Midbrain (tissue), 1 donor: ENCODE results near the gene GRID1.

Source experiments
- DNase-seq: peaks from one replicate; lab custom pipeline; 2025; lab: John Stamatoyannopoulos, UW

GRID1 gene

GRCh38 chr10:85926136-85926535 is 440.5 kb downstream of the GRID1 start:
- no peak for DNase-seq

DNA sequence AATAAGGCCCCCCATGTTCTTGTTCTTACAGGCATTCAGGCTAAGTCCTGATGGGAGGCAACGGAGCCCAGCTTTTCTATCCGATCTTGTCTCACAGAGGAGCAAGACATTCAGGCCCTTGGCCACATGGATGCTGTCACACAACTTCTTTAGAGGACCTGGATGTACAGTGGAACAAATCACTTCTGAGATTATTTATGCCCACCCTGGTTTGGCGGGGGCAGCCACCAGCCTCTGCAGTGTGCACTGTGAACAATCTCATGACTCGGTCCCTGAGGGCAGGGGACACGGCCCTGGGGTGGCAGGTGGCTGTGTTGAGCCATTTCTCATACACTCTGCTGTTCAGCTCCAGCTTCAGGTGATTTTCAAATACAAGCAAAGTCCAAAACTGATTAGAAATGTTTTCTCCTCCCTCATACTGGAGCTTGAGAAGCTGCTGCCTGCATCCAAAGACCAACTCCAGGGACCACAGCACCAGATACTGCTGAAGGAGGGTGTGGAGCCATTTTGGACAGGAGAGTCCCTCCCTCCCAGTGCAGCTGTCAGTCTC is 441.3 kb downstream of the GRID1 start:
- DNase-seq: no peak

- no peak for DNase-seq
Observed at GRCh38 chr10:85924382-85925102, 442.1 kb downstream of the GRID1 start.

GRCh38 chr10:85922356-85923129 is 444.1 kb downstream of the GRID1 start:
- DNase-seq: no peak

GRCh38 chr10:85921789-85922188 is 444.8 kb downstream of the GRID1 start:
- DNase-seq: no peak

GRCh38 chr10:85920311-85920710 is 446.3 kb downstream of the GRID1 start:
- DNase-seq: no peak

DNA sequence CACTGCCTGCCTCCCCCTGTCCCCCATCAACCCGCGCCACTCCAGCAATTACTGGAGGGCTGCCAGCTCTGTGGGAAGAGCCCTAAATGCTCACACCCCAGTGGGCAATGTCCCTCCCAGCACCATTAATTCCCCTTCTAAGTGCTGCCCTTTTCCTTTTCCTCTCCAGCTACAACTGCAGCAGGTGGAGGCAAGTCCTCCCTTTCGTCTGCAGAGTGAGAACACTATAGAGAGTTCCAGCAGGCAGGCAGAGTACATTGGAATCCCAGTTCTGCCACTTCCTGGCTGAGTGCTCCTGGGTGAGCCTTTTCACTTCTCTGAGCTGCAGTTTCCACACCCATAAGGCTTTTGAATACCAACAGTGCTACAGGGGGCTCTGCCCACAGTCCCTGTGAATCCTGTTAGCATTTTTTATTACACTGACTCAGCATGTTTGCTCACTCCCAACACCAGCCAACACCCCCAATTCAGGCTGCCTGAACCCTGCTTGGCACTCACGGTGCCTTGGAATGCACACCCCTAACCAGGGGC is 447.0 kb downstream of the GRID1 start:
- peak; percentile 24 for DNase-seq

DNA sequence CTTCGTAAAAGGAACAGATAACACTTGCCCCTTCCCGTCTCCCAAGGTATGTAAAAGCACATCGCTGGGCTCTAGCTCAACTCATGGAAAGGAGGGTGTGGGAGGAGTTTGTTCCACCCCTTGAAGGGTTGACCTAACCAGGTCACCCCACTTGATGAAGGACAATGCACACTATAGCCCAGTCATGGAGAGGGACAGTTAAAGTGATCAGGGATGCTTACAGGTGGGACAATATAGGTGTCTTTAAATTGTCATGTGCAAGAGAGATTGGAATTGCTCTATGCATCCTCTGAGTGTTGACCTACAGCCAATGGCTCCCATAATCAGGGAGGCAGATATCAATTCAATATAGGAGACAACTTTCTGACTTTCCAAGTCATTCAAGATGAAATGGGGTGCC is 448.2 kb downstream of the GRID1 start:
- no peak for DNase-seq

DNA sequence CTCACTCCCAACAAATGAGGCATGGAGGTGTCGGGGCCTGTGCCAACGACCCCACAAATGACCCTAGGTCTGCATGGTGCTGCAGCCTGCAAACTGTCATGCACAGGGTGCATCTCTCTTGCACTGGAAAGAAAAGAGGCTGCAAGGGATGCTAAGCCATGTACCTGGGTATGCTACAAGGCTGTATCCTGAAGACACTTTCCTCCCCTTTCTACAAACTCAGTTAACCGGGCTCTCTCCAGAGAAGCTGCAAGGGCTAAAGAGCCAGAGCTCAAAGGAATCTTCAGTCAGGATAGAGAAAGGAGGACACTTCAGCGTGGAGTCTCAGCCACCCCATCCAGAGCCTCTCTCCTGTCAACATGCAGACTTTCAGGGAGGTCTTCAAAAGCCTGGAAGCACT is 449.0 kb downstream of the GRID1 start:
- no peak for DNase-seq

DNA sequence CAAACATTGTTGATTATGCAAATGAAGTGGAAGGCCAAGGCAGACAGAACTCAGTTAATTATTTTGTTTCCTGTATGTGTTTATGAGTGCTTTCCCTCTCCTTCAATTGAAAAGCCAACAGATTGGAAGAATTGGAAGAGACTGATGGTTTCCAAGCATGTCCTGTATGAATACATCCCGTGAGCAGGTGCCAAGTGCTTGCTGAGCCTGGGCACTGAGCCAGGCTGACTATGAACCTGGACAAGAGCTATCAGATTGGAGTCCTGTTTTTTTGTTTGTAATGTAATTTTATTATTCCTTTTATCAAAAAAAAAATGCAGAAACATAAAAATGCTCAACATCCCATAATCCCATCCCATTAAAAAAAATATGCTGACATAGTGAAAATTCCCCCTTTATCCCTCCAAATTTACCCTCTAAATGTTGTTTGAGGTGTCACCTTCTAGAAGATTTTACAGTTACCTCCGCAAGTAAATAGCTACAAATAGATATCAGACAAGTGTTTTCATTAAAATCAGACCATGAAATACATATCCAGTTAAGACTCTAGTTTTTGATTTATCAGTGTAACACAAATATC is 449.5 kb downstream of the GRID1 start:
- no peak for DNase-seq

DNA sequence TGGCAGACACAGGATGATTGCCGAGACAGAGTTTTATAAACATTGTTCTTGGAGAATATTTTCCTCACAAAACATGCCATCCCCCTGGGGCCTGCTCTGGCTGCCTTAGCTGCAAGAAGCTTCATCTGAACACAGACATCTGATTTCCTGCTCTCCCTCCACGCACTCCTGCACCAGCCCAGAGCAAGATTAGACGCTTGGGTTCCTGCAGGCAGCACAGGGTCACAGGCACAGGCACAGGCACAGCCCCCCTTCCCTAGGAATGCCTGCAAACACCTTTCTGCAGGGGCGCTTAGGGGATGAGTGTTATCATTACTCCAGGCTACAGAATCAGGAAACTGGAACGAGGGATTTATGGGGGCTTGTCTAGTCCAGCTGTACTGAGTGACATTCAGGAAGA is 450.3 kb downstream of the GRID1 start:
- no peak for DNase-seq

DNA sequence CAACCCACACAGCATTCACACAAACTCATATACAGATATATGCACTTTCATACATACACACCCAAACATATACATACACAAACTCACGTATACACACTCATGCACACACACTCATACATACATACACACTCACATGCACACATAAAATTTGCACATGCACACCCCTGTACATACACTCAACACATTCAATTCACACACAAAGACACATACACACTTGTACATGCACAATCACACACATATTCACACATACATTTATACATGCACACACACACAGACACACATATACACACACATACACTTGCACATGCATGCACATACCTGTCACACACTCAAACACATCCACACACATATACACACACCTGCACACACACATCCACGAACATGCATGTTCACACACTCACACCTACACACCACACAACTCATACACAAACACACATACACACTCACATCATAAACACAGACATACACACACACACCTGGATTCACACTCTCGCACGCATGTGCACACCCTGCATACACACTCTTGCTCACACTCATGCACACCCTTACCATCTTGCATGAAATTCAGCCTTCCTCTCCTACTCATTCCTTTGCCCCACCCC is 451.2 kb downstream of the GRID1 start:
- no peak for DNase-seq

DNA sequence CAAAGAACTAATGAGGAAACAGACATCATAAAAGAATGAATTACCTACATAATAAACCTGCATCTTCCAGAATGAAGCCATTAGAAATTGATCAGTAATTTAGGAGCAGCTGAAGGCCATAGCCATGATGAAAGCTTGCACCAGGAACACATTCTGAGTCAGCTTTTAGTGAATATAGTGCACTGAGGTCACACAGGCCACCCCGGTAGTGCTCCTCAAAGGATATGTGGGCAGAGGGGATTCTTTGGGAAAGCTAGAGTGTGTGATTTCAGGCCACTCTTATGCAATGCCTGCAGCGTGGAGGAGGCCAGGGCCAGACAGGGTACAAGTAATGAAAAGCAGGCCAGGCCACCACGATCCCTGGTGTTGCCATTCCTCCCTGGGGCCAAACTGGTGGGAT is 451.9 kb downstream of the GRID1 start:
- DNase-seq: no peak

GRCh38 chr10:85908462-85908861 is 458.1 kb downstream of the GRID1 start:
- DNase-seq: no peak

DNA sequence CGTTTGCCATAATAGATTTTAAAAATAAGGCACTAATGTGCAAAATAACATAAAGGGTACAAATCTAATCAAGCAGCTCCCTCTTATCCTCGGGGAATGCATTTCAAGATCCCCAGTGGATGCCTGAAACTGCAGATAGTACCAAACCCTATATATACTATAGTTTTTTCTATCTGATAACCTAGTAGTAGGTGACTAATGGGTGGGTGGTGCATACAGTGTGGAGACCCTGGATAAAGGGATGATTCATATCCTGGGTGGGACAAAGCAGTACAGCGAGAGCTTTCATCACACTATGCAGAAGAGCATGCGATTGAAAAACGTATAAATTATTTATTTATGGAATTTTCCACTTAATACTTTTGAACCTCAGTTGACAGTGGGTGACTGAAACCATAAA is 464.5 kb downstream of the GRID1 start:
- no peak for DNase-seq

DNA sequence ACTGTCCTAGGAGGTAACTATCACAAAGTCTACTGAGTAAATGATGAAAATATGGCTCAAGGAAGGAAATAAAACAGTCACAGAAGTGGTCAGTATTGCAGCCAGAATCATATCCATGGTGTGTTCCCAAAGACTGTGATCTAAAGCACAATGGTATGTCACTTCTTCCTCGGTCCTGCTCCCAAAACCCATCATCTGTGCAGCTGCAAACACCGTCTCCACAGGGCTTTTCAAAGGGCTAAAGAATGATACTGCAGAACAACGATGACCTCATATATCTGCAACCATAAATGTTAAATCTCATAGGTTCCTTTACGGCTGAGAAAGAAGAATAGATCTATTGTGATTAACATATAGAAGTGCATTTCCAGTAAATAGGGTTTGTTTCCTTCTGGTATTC is 465.0 kb downstream of the GRID1 start:
- no peak for DNase-seq

DNA sequence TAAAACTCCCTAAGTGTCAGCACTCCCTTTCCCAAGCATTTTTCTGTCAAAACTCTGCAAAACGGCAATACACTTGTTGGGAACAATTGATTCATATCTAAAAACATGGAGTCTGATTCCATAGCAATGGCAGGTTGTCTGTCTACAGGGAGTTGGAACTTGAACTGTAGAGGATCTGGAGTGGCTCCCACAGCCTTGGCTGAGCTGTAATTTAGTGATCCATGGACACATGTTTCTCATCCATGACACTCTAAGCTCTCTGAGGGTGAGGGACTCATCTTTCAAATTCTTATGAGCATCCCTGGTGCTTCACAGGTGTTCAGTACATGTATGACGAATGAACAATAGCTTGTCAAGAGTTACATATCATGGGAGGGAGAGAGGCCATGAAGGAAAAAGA is 466.1 kb downstream of the GRID1 start:
- DNase-seq: no peak

- DNase-seq: no peak
Observed at GRCh38 chr10:85900061-85900460, 466.5 kb downstream of the GRID1 start.

DNA sequence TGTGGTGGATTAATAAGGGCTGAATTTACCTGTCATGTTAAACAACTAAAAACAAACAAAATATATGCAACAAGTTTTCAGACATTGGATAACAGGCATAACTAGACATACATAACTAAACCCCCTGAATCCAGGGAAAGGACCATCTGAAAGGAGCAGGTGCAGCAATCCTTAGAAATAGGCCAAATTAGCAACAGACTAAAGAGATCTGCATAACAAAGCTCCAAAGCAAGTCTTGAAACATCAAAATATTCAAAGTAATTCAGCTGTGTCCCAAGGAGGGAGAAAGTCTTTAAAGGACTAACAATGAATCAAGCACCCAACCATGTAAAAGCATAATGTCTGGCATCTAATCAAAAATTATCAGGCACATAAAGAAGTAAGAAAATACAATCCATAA is 475.1 kb downstream of the GRID1 start:
- no peak for DNase-seq

- no peak for DNase-seq
Observed at GRCh38 chr10:85888559-85888958, 478.0 kb downstream of the GRID1 start.

DNA sequence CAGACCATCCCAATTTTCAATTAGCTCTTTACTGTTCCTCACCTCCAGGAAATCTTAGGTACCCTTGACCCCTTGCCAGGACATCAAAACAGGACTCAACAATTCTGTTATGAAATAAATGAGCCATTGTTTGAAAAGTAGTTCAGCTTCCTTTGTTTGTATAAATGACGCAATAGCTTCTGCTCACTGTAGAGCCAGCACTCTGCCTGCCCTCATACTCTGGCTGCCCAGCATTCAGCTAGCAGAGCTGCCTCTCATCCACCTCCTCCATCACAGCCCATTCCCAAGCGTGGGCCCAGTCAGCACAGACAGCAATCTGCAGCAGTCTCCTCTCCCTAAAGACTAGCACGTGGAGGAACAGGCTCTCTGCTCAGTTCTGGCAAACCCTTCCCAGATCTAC is 478.6 kb downstream of the GRID1 start:
- no peak for DNase-seq

- no peak for DNase-seq
Observed at GRCh38 chr10:85874208-85874607, 492.4 kb downstream of the GRID1 start.
